CD14-positive monocyte (primary cell): ENCODE measurements around the gene SLC25A19. TPM values are rescaled to one million over a fixed set of nuclear protein-coding genes. Genes with fewer than 3 reads are reported as not detected.

Source experiments
- DNase-seq, 3 donors: peaks; one replicate each; pipeline ENCODE4 v3.0.0-alpha.2; 2011 to 2022
- H2AFZ ChIP-seq: 2 replicates; pipeline ENCODE4 v1.6.0; 2012; ENCODE audit warnings: mild to moderate bottlenecking, low read depth, low read length, inconsistent platforms; ENCODE audit not compliant: insufficient read depth, poor library complexity, severe bottlenecking
- H3K27ac ChIP-seq, 2 donors: 1 replicate in 1 of 2; 2 replicates in 1 of 2; pipeline ENCODE4 v1.5.1; 2012 to 2013; ENCODE audit warnings: low read length in 2 of 2, control low read depth in 1 of 2, inconsistent platforms in 1 of 2, low read depth in 1 of 2, mild to moderate bottlenecking in 1 of 2
- H3K27me3 ChIP-seq, 2 donors: one replicate each; pipeline versions ENCODE4 v1.6.0 to v1.6.1; 2011 to 2013; ENCODE audit warnings: low read length in 2 of 2; ENCODE audit not compliant: control insufficient read depth in 2 of 2, insufficient read depth in 2 of 2
- H3K36me3 ChIP-seq, 2 donors: replicated peaks in 1 of 2; 1 replicate in 1 of 2; 2 replicates in 1 of 2; pipeline versions ENCODE4 v1.5.1 to v1.6.1; 2012 to 2013; ENCODE audit warnings: low read length in 2 of 2, control low read depth in 1 of 2, inconsistent platforms in 1 of 2, mild to moderate bottlenecking in 1 of 2; ENCODE audit not compliant: insufficient read depth in 2 of 2, control insufficient read depth in 1 of 2
- H3K4me1 ChIP-seq, 2 donors: 1 replicate in 1 of 2; 2 replicates in 1 of 2; pipeline versions ENCODE4 v1.5.1 to v1.6.1; 2012 to 2013; ENCODE audit warnings: low read length in 2 of 2, control low read depth in 1 of 2, inconsistent platforms in 1 of 2, mild to moderate bottlenecking in 1 of 2, moderate library complexity in 1 of 2; ENCODE audit not compliant: insufficient read depth in 2 of 2, control insufficient read depth in 1 of 2
- H3K4me2 ChIP-seq: replicated peaks from 2 replicates; pipeline ENCODE3; 2012; ENCODE audit warnings: low read length, moderate library complexity, mild to moderate bottlenecking; ENCODE audit not compliant: poor library complexity, severe bottlenecking; ENCODE audit errors: extremely low read depth
- H3K4me3 ChIP-seq, 3 experiments: fragments of 200-600 bp in 1 of 3; sonication (generic) in 1 of 3; replicated peaks in 1 of 3; 1 replicate in 2 of 3; 2 replicates in 1 of 3; pipeline ENCODE4 v1.5.1; 2011 to 2013; ENCODE audit warnings: low read length in 3 of 3, mild to moderate bottlenecking in 3 of 3, control low read depth in 2 of 3, low read depth in 2 of 3, inconsistent platforms in 1 of 3, moderate library complexity in 1 of 3
- H3K79me2 ChIP-seq: 2 replicates; pipeline ENCODE4 v1.6.0; 2012; ENCODE audit warnings: mild to moderate bottlenecking, control low read depth, inconsistent platforms, low read length, moderate library complexity; ENCODE audit not compliant: insufficient read depth
- H3K9ac ChIP-seq: 2 replicates; pipeline ENCODE4 v1.6.0; 2017; ENCODE audit warnings: low read length, mild to moderate bottlenecking; ENCODE audit not compliant: insufficient read depth, poor library complexity, severe bottlenecking
- H3K9me3 ChIP-seq, 2 donors: replicated peaks in 1 of 2; 1 replicate in 1 of 2; 2 replicates in 1 of 2; pipeline versions ENCODE4 v1.5.1 to v1.6.1; 2012 to 2013; ENCODE audit warnings: low read length in 2 of 2, control low read depth in 1 of 2; ENCODE audit not compliant: control insufficient read depth in 1 of 2, insufficient read depth in 1 of 2
- H4K20me1 ChIP-seq: 2 replicates; pipeline ENCODE4 v1.6.0; 2012; ENCODE audit warnings: mild to moderate bottlenecking, low read length, control low read depth, moderate library complexity; ENCODE audit not compliant: insufficient read depth
- H3K27ac Mint-ChIP-seq, 7 donors: one replicate each; pipeline ENCODE4 v1.8.0; 2020; ENCODE audit warnings: mild to moderate bottlenecking in 7 of 7, mixed read lengths in 7 of 7, moderate library complexity in 6 of 7, inconsistent platforms in 2 of 7
- H3K27me3 Mint-ChIP-seq, 3 donors: one replicate each; pipeline ENCODE4 v1.8.0; 2021 to 2022; ENCODE audit warnings: low read depth in 3 of 3, mild to moderate bottlenecking in 3 of 3, mixed read lengths in 3 of 3, moderate library complexity in 3 of 3, inconsistent platforms in 1 of 3
- H3K36me3 Mint-ChIP-seq, 2 donors: one replicate each; pipeline ENCODE4 v1.8.0; 2020; ENCODE audit warnings: mixed read lengths in 2 of 2, inconsistent platforms in 1 of 2, mild to moderate bottlenecking in 1 of 2
- H3K4me1 Mint-ChIP-seq: one replicate; pipeline ENCODE4 v1.8.0; 2020; ENCODE audit warnings: mild to moderate bottlenecking, mixed read lengths
- H3K4me3 Mint-ChIP-seq, 2 donors: one replicate each; pipeline ENCODE4 v1.8.0; 2020; ENCODE audit warnings: mild to moderate bottlenecking in 2 of 2, mixed read lengths in 2 of 2, moderate library complexity in 1 of 2
- H3K9me3 Mint-ChIP-seq, 7 donors: one replicate each; pipeline ENCODE4 v1.8.0; 2020 to 2022; ENCODE audit warnings: mixed read lengths in 7 of 7, mild to moderate bottlenecking in 6 of 7, moderate library complexity in 6 of 7, inconsistent platforms in 2 of 7
- WGBS: methylation state at CpG from one replicate; pipeline ENCODE4 v1.1.5; 2013; ENCODE audit warnings: missing lambda C conversion rate; ENCODE audit not compliant: insufficient coverage; 5-methylcytosine and 5-hydroxymethylcytosine counted together
- intact Hi-C, 2 donors: fragments of 100-400 bp; cut with micrococcal nuclease; formaldehyde crosslinking; loops; one replicate each; pipeline versions ENCODE4 v1.15.0 to v1.15.1; 2023
- polyA plus RNA-seq, 3 donors: library from polyadenylated mRNA; depleted of rRNA in 1 of 3; unstranded in 2 of 3; stranded (reverse) in 1 of 3; fragments of 300-500 nt in 2 of 3; fragments of >200 nt in 1 of 3; fragmentation: Illumina TruSeq in 2 of 3; gene quantifications; 1 replicate in 2 of 3; 2 replicates in 1 of 3; pipeline ENCODE4 v1.2.3, GENCODE V29; 2012 to 2021
- TF ChIP-seq, protein P1 (sequence below): fragments of 200-600 bp; IDR thresholded peaks from one replicate; pipeline ENCODE4 v1.8.0; 2022; ENCODE audit warnings: antibody characterized with exemption, mild to moderate bottlenecking

Gene SLC25A19
- polyA plus RNA-seq, 3 donors = 14.4 to 21.5 (median 18.8) TPM

DNA sequence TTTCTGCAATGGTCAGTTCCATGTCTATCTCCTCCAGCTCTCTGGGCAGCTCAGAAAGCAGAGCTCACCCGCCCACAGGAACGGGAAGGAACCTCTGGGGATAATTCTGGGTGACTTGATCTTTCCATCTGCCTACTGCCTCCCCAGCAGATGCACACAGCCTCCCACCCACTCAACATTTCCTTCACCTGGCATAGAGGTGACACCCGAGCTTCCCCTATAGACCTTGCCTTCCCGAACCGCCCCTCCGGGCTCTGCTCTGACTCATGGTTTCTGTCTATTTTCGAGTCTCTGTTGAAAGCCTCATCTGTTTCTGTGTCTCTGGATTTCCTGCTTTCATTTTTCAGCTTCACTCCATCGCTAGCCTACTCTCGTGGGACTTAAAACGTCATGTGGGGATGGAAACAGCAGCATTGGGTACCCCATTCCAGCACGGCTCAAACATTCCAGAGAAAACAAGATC, 39.2 kb downstream of the SLC25A19 start:
- peaks cover 32 to 41% of the 10 kb centered on the region in 2 donors for H3K36me3 Mint-ChIP-seq
- intact Hi-C loops = no loop called here
- peak overlapping the region; percentile 18 for H2AFZ ChIP-seq
- no peak overlapping the region for H3K4me3 ChIP-seq
- H3K27ac Mint-ChIP-seq = peak overlapping the region; percentile 74 to 89 (median 79)
- peaks cover 67% of the 10 kb centered on the region for H3K4me1 Mint-ChIP-seq
- H3K36me3 ChIP-seq = peaks cover 19 to 29% of the 10 kb centered on the region in 2 donors
- H3K9ac ChIP-seq = no peak overlapping the region
- H3K4me3 Mint-ChIP-seq = peak overlapping the region; percentile 59 to 75
- peak overlapping the region; percentile 45 to 49 for H3K27ac ChIP-seq
- peak overlapping the region; percentile 15 for H3K4me2 ChIP-seq
- H3K79me2 ChIP-seq = peaks cover 84% of the 10 kb centered on the region
- TF ChIP-seq, protein P1, sequence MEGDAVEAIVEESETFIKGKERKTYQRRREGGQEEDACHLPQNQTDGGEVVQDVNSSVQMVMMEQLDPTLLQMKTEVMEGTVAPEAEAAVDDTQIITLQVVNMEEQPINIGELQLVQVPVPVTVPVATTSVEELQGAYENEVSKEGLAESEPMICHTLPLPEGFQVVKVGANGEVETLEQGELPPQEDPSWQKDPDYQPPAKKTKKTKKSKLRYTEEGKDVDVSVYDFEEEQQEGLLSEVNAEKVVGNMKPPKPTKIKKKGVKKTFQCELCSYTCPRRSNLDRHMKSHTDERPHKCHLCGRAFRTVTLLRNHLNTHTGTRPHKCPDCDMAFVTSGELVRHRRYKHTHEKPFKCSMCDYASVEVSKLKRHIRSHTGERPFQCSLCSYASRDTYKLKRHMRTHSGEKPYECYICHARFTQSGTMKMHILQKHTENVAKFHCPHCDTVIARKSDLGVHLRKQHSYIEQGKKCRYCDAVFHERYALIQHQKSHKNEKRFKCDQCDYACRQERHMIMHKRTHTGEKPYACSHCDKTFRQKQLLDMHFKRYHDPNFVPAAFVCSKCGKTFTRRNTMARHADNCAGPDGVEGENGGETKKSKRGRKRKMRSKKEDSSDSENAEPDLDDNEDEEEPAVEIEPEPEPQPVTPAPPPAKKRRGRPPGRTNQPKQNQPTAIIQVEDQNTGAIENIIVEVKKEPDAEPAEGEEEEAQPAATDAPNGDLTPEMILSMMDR = no peak
- no peaks in the 10 kb centered on the region for H3K9me3 Mint-ChIP-seq
- DNase-seq = peak in 2 of 3 donors; percentile 42 to 54
- no peaks in the 10 kb centered on the region for H3K9me3 ChIP-seq
- 38% methylated on average over 10 of the region's 11 CpGs for WGBS
- H3K27me3 ChIP-seq = no peaks in the 10 kb centered on the region
- H3K4me1 ChIP-seq = peaks cover 35 to 47% of the 10 kb centered on the region in 2 donors
- no peaks in the 10 kb centered on the region for H3K27me3 Mint-ChIP-seq
- peaks cover 66% of the 10 kb centered on the region for H4K20me1 ChIP-seq

GRCh38 chr17:75249564-75249963, 39.7 kb downstream of the SLC25A19 start:
- Histone ChIP-seq H3K36me3 (peaks cover 21 to 34% of the 10 kb centered on the region in 2 donors), H3K9ac (no peak overlapping the region), H3K4me1 (peaks cover 39 to 51% of the 10 kb centered on the region in 2 donors), H2AFZ (no peak overlapping the region), H3K27me3 (no peaks in the 10 kb centered on the region), H4K20me1 (peaks cover 71% of the 10 kb centered on the region), H3K4me2 (peak overlapping the region; percentile 15), H3K27ac (peak overlapping the region; percentile 45 to 49), H3K79me2 (peaks cover 81% of the 10 kb centered on the region), H3K4me3 (no peak overlapping the region), H3K9me3 (no peaks in the 10 kb centered on the region)
- WGBS = 87% methylated on average over 3 of the region's 4 CpGs
- TF ChIP-seq, protein P1 = no peak
- peaks cover 67% of the 10 kb centered on the region for H3K4me1 Mint-ChIP-seq
- DNase-seq = no peak
- intact Hi-C loops = no loop called here
- peaks cover 0 to under 1% (median 0%) of the 10 kb centered on the region in 7 donors for H3K9me3 Mint-ChIP-seq
- peaks cover 29 to 40% of the 10 kb centered on the region in 2 donors for H3K36me3 Mint-ChIP-seq
- peak overlapping the region in 6 of 7 donors; percentile 31 to 89 (median 80) for H3K27ac Mint-ChIP-seq
- no peaks in the 10 kb centered on the region for H3K27me3 Mint-ChIP-seq
- H3K4me3 Mint-ChIP-seq = peak overlapping the region; percentile 59 to 75
